Renal cortex interstitium (tissue), 11 donors: Measurements from ENCODE around the gene LMO1. TPM values are rescaled to one million over a fixed set of nuclear protein-coding genes. Genes with fewer than 3 reads are reported as not detected.

ENCODE experiments used
- DNase-seq, 11 donors: peaks; one replicate each; pipeline ENCODE4 v3.0.0-alpha.2; 2013; ENCODE audit warnings: low read depth in 9 of 11, low spot score in 4 of 11; ENCODE audit errors: extremely low read depth in 1 of 11
- polyA plus RNA-seq, 3 donors: library from polyadenylated mRNA; unstranded; fragments of 120-200 nt; gene quantifications; one replicate each; pipeline ENCODE4 v1.2.1, GENCODE V29; 2013; ENCODE audit not compliant: insufficient read length in 3 of 3

Gene LMO1
- polyA plus RNA-seq, 3 donors: 0.25 to 1.2 (median 1.0) TPM

GRCh38 chr11:8201644-8202365 is 61.9 kb downstream of the LMO1 start:
- DNase-seq: no peak

GRCh38 chr11:8199676-8200075 is 64.0 kb downstream of the LMO1 start:
- no peak for DNase-seq

- no peak for DNase-seq
Measured at GRCh38 chr11:8196749-8197148, 66.9 kb downstream of the LMO1 start.

- no peak for DNase-seq
Measured at GRCh38 chr11:8194956-8195355, 68.7 kb downstream of the LMO1 start.

GRCh38 chr11:8192896-8193209 is 70.8 kb downstream of the LMO1 start:
- no peak for DNase-seq

- peak in 8 of 11 donors; percentile 17 to 65 (median 48) for DNase-seq
Measured at GRCh38 chr11:8192016-8192895, 71.4 kb downstream of the LMO1 start.

- DNase-seq: no peak
Measured at GRCh38 chr11:8190431-8190830, 73.2 kb downstream of the LMO1 start.

- no peak for DNase-seq
Measured at GRCh38 chr11:8186429-8186828, 77.2 kb downstream of the LMO1 start.

GRCh38 chr11:8183111-8183510 is 80.6 kb downstream of the LMO1 start:
- no peak for DNase-seq

- no peak for DNase-seq
Measured at GRCh38 chr11:8180469-8180868, 83.2 kb downstream of the LMO1 start.

- DNase-seq: no peak
Measured at GRCh38 chr11:8178297-8178696, 85.4 kb downstream of the LMO1 start.

GRCh38 chr11:8177136-8177535 is 86.5 kb downstream of the LMO1 start:
- no peak for DNase-seq

Other genes starting within 250 kb of the LMO1 start
- gene TUB, start 182.7 kb downstream of the LMO1 start, polyA plus RNA-seq: 10 to 100 TPM; 23.7 to 27.0 (median 24.5) TPM
- 10 to 100 TPM; 10.2 to 23.0 (median 12.1) TPM for gene RIC3, start 94.9 kb downstream of the LMO1 start, polyA plus RNA-seq